Panc1 (cell line): ENCODE measurements around the gene MBTPS1. TPM values are rescaled to one million over a fixed set of nuclear protein-coding genes. Genes with fewer than 3 reads are reported as not detected.

Experiments
- ATAC-seq: fragments of 200-7000 bp; cut with Tn5 transposase; 2 replicates; pipeline ENCODE4 v1.9.1; 2020; ENCODE audit warnings: mild to moderate bottlenecking, moderate library complexity
- BruUV-seq: library from RNA; stranded (reverse); fragments of 400-500 nt; replicated peaks from 2 replicates; lab custom pipeline; 2021; lab: Mats Ljungman, UMichigan
- CTCF ChIA-PET: fragments of 300-600 bp; sonication (Branson Sonifier 250); formaldehyde crosslinking; loops from one replicate; lab custom pipeline; 2022; ENCODE audit warnings: antibody characterized with exemption; lab: Charles Lee
- POLR2A ChIA-PET: fragments of 300-600 bp; sonication (Branson Sonifier 250); formaldehyde crosslinking; loops from one replicate; lab custom pipeline; 2022; ENCODE audit warnings: antibody characterized with exemption; lab: Charles Lee
- DNase-seq: peaks from one replicate; pipeline ENCODE4 v3.0.0-alpha.2; 2010; ENCODE audit warnings: low read depth, low spot score
- H3K27ac ChIP-seq: 2 replicates; pipeline ENCODE4 v1.5.1; 2011; ENCODE audit warnings: mild to moderate bottlenecking, low read length, inconsistent platforms
- H3K27me3 ChIP-seq: fragments of 200-500 bp; sonication (Bioruptor generic); 2 replicates; pipeline ENCODE4 v1.6.0; 2014; ENCODE audit warnings: low read length, inconsistent platforms; ENCODE audit not compliant: control insufficient read depth, insufficient read depth
- H3K36me3 ChIP-seq: fragments of 200-500 bp; sonication (Bioruptor generic); 2 replicates; pipeline ENCODE4 v1.5.1; 2014; ENCODE audit warnings: inconsistent platforms, mild to moderate bottlenecking, low read length, moderate library complexity; ENCODE audit not compliant: control insufficient read depth, insufficient read depth
- H3K4me1 ChIP-seq: 2 replicates; pipeline ENCODE4 v1.5.1; 2011; ENCODE audit warnings: inconsistent platforms, mild to moderate bottlenecking, low read length, moderate library complexity; ENCODE audit not compliant: control insufficient read depth, insufficient read depth
- H3K4me3 ChIP-seq, 2 experiments: 2 replicates each; pipeline ENCODE4 v1.5.1; 2011 to 2012; ENCODE audit warnings: low read depth in 2 of 2, low read length in 2 of 2, mild to moderate bottlenecking in 2 of 2, inconsistent platforms in 1 of 2, moderate library complexity in 1 of 2
- H3K9me3 ChIP-seq: fragments of 200-500 bp; sonication (Bioruptor generic); 2 replicates; pipeline ENCODE4 v1.5.1; 2014; ENCODE audit warnings: low read depth, mild to moderate bottlenecking, inconsistent platforms, low read length, moderate library complexity; ENCODE audit not compliant: control insufficient read depth, insufficient read depth
- CTCF ChIP-seq: fragments of 450-650 bp; IDR thresholded peaks from 2 replicates; pipeline ENCODE4 v1.5.1; 2017; ENCODE audit warnings: mild to moderate bottlenecking
- POLR2AphosphoS5 ChIP-seq: IDR thresholded peaks from 2 replicates; pipeline ENCODE4 v1.6.1; 2012; ENCODE audit warnings: mild to moderate bottlenecking, low read depth, low read length, moderate library complexity
- REST ChIP-seq, 2 experiments: IDR thresholded peaks; 2 replicates each; pipeline ENCODE4 v1.6.1; 2011 to 2012; ENCODE audit warnings: low read depth in 2 of 2, control low read depth in 1 of 2, low read length in 1 of 2, mild to moderate bottlenecking in 1 of 2, moderate library complexity in 1 of 2; ENCODE audit not compliant: insufficient read depth in 1 of 2
- SIN3A ChIP-seq: IDR thresholded peaks from 2 replicates; pipeline ENCODE4 v1.6.1; 2012; ENCODE audit warnings: low read depth, mild to moderate bottlenecking, low read length, moderate library complexity, borderline replicate concordance; ENCODE audit not compliant: insufficient read depth
- TCF7L2 ChIP-seq: IDR thresholded peaks from 2 replicates; pipeline ENCODE4 v1.6.1; 2011; ENCODE audit warnings: mild to moderate bottlenecking, low read depth, low read length, inconsistent platforms
- in situ Hi-C: cut with HindIII; loops from 2 replicates; pipeline ENCODE4 v1.10.0; 2016; ENCODE audit warnings: low sequenced_read_pairs, low pct_unique_long_range_greater_than_20kb
- intact Hi-C: fragments of 100-400 bp; cut with micrococcal nuclease; formaldehyde crosslinking; loops from one replicate; pipeline ENCODE4 v1.10.0; 2022; ENCODE audit not compliant: unreplicated experiment
- total RNA-seq: library from RNA; stranded (reverse); gene quantifications from one replicate; pipeline ENCODE4 v1.2.1, GENCODE V29; 2021; ENCODE audit not compliant: unreplicated experiment

Gene MBTPS1
- total RNA-seq, 1 experiment from 2014 or later = 66.8 TPM

GRCh38 chr16:84088695-84089395 is 27.9 kb downstream of the MBTPS1 start:
- Histone ChIP-seq H3K27ac (no peak overlapping the region), H3K4me3 (no peak overlapping the region), H3K4me1 (no peaks in the 10 kb centered on the region), H3K36me3 (peaks cover 7% of the 10 kb centered on the region), H3K9me3 (no peaks in the 10 kb centered on the region), H3K27me3 (no peaks in the 10 kb centered on the region)
- DNase-seq (no peak), ATAC-seq (no peak)
- CTCF ChIA-PET = interaction anchor here (1.1 kb wide), 1 partner anchor 12 kb away, joined by 3 read pairs; no protein-coding TSS in a partner anchor
- POLR2A ChIA-PET = no interaction called here
- TF ChIP-seq TCF7L2 (no peak), REST (IDR thresholded peaks at IDR 0.05; ENCODE audit: insufficient read depth in 1 of 2, low read depth in 2 of 2, low read length in 1 of 2) (no peak), POLR2AphosphoS5 (no peak), CTCF (no peak), SIN3A (no peak)
- BruUV-seq = no TSS peak
- intact Hi-C loops = no loop called here
- in situ Hi-C loops = no loop called here

GRCh38 chr16:84087466-84088151 is 29.1 kb downstream of the MBTPS1 start:
- POLR2A ChIA-PET = no interaction called here
- no peak overlapping the region for H3K4me3 ChIP-seq
- no peak for ATAC-seq

More at GRCh38 chr16:84087466-84088151, 29.1 kb downstream of the MBTPS1 start:
- no peak overlapping the region for H3K27ac ChIP-seq
- in situ Hi-C loops = no loop called here
- no peak for DNase-seq
- BruUV-seq = no TSS peak
- H3K36me3 ChIP-seq = peaks cover 7% of the 10 kb centered on the region
- H3K9me3 ChIP-seq = no peaks in the 10 kb centered on the region
- TF ChIP-seq TCF7L2 (no peak), REST (IDR thresholded peaks at IDR 0.05; ENCODE audit: insufficient read depth in 1 of 2, low read depth in 2 of 2, low read length in 1 of 2) (no peak), POLR2AphosphoS5 (no peak), SIN3A (no peak), CTCF (no peak)
- intact Hi-C loops = no loop called here
- H3K27me3 ChIP-seq = no peaks in the 10 kb centered on the region
- CTCF ChIA-PET = no interaction called here
- no peaks in the 10 kb centered on the region for H3K4me1 ChIP-seq
